HG03175 (cell line): Measurements from ENCODE around the gene SLC6A17.

Experiments
- ATAC-seq: cut with Tn5 transposase; IDR thresholded peaks from one replicate; pipeline ENCODE4 v1.9.1; 2021; ENCODE audit warnings: mild to moderate bottlenecking, moderate library complexity; ENCODE audit not compliant: unreplicated experiment

SLC6A17 gene

GRCh38 chr1:110173466-110174105 is 23.3 kb downstream of the SLC6A17 start:
- no peak for ATAC-seq

DNA sequence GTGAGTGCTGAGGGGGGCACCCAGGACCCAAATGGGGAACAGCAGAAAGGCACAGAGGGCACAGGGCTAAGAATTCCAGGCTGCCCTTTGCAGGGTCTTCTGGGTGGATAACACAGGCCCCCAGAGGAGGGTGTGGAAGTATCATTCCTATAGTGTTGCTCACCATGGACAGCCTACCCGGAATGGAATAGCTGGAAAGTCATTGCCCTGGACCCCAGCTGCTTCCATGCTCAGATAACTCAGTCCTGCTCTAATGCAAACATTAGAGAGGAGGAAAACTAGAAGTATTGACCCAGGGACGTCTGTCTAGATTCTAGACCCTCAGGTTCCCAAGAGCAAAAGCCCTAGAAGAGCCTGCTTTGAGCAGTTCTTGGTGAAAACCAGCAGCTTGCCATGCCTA is 24.7 kb downstream of the SLC6A17 start:
- ATAC-seq: no peak

DNA sequence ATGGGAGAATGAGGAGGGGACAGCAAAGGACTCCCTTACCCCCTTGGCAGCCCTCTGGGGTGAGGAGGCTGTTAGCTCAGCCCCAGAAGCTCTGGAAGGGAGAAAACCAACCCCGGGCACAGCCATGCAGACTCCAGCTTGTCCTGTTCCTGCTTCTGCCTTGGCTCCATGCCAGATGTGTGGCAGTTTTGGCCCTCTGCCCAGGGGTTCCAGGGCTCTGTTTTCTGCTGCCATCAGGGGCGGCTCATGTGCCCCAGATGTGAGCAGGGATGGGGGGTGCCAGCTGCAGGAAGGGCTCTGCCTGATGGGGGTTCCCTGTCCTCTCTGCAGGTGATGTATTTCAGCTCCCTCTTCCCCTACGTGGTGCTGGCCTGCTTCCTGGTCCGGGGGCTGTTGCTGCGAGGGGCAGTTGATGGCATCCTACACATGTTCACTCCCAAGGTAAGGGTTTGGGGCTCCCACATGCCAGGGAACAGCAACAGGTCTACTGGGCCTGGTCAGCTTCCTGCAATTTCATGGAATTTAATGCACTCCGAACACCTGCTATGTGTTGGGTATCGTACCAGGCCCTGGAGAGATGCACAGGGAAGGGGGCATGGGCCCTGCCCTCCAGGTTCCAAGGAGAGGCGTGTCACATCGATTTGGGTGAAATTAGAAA is 26.1 kb downstream of the SLC6A17 start:
- ATAC-seq: no peak

- ATAC-seq: no peak
Observed at GRCh38 chr1:110177775-110178174, 27.5 kb downstream of the SLC6A17 start.

DNA sequence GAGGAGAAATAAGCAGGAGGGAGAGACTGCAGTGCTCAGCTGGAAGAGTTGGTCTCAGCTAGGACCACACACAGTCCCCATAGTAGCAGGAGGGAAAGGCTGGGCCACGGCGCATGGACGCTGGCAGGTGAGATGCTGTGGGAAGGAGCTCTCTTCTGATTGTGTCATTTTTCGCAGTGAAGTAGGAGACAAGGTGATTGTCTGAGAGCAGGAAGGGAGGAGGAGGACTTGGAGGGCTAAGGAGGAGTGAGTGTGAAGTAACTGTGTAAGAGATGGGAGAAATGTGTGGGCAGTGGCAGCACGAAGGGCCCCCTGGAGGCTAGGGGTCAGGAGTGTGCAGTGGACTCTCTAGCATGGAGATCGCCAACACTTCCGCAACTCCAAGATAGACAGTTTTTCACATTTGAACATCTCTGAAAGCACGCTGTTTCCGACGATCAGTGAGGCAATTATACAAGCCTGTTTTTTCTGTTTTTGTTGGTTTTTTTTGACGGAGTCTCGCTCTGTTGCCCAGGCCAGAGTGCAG is 33.4 kb downstream of the SLC6A17 start:
- ATAC-seq: no peak

GRCh38 chr1:110184446-110184845 is 34.2 kb downstream of the SLC6A17 start:
- no peak for ATAC-seq

GRCh38 chr1:110185181-110185580 is 34.9 kb downstream of the SLC6A17 start:
- no peak for ATAC-seq

GRCh38 chr1:110186558-110186957 is 36.3 kb downstream of the SLC6A17 start:
- no peak for ATAC-seq

DNA sequence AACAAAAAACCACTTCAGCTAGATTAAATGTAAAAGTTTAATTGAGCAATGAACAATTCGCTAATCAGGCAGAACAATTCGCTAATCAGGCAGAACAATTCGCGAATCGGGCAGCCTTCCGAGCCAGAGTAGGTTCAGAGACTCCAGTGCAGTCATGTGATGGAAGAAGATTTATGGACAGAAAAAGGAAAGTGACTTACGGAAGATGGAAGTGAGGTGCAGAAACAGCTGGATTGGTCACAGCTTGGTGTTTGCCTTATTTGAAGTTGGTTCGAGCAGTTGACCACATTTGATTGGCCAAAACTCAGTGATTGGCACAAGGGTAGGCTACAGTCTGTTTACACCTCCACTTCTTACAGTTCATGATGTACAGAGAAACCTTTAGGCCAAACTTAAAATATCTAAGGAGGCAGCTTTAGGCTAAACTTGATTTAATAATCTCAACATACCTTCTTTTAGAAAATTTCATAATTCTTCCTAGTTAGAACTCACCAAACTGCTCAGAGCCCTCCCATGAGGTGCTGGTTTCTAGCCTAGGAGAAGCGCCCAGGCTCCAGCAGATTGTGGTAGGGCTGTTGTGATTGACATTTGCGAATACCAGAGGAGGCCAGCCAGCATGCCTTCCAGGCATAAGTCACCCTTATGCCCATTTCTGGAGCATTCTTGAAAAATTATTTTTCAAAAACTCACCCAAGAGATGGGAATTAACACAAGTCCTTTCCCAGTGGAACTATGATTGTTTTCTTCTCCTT is 37.0 kb downstream of the SLC6A17 start:
- ATAC-seq: no peak

DNA sequence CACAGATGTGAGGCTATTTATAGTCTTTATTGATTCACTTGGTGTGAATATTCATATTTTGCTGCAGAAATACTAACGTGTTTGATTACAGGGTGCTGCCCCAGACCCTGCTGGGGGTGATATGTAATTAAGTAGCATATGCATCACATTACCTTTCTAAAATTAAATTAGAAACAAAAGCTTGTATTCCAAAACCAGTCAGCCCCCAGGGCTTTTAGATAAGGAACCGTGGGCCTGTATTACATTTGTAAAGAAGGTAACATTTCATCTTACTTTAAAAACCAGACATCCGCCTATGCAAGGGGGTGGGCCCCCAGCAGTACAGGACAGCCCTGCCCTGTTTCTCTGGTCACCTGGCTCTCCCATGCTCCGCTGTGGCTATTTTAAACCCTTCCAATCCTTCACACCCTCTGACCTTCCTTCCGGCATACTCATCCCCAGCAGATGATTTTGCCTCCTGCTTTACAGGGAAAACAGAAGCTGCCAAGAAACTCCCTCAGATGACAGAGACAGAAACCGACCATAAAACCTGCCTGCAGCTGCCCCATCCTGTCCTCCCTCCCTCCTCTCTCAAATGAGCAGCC is 37.8 kb downstream of the SLC6A17 start:
- ATAC-seq: no peak

GRCh38 chr1:110189181-110189580 is 38.9 kb downstream of the SLC6A17 start:
- ATAC-seq: no peak

DNA sequence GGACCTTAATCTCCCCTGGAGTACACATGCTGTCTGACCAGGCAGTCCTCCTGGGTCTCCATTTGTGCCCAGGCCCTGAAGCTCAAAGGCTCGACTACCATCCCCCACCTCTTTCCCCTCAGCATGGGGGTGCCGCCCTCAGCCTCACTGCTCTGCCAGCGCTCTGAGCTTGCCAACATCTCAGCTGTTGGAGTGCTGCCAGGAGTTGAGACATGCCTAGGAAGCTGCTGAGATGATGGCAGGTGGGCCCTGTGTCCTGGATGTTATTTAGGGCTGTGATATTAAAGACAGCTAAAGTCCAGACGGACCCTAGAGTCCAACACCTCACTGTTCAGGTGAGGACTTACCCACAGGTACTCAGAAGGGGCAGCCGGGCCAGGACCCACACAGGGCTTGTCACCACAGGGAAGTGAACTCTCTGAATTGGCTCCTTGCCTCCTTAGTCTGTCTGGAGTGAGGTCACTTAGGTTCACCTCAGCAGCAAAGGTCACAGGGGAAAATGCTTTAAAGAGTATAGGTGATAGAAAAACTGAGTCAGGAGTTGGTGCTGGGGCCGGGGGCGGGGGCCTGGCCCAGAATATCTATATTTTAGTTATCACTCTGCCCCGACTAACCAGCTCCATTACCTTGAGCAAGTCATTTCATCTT is 40.1 kb downstream of the SLC6A17 start:
- no peak for ATAC-seq

DNA sequence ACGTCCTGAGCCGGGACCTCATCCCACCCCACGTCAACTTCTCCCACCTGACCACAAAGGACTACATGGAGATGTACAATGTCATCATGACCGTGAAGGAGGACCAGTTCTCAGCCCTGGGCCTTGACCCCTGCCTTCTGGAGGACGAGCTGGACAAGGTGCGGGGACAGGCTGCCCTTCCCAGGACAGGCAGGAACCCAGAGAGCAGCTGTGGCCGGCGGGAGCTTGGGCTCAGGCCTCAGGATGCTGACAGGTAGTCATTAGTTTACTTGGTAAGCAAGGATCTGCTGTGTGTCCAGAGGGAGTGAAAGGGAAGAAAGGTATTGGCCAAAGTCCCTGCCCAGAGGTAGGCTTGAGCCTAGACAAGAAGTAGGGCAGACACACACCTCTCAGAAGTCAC is 42.2 kb downstream of the SLC6A17 start:
- no peak for ATAC-seq

DNA sequence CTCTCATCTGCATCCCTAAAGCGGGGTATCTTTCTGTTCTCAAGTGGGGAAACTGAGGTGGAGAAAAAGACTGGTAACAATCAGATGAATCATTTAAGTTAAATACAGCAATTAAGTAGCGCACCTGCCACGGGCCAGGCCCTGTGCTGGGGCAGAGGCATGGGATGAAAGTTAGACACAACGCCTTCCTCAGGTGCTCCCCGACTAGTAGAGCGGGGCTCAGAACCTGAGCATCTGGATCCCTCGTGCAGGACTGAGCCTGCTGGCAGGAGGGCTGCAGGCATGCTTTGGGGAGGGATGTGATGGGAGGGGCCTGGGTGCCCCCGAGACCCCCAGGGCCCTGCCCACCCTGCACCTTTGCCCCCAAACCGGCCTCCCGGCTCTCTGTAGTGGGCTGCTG is 44.9 kb downstream of the SLC6A17 start:
- ATAC-seq: no peak

DNA sequence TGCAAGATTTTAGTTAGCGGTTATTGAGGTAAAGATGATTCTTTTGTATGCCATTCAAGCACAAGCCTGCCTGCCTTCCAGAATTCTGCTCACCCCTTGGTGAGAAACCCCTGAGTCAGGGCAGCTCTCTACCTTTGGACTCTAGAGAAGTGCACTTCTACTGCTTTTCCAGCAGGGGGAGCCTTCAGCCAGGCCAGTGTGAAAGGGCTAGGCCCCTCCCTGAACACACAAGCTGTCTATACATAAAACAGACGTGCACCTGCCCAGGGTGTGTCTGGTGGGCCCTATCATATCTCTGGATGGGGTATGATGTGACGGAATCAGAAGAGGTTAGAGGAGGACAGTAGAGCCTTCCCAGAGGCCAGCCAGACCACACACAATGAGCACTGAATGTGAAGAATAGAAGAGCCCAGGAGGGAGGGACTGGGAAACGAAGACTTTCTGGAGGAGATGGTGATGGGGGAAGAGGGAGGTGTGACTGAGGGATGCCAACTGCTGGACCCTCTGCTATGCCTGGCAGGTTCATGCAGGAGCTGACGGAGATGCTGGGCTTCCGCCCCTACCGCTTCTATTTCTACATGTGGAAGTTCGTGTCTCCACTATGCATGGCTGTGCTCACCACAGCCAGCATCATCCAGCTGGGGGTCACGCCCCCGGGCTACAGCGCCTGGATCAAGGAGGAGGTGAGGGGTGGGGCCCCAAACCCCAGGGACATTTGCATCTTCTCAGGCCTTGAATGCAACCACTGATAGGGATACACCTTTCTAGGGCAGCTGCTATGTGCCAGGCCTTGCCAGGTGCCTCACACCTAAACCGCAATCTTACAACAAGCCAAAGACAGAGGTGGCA is 46.8 kb downstream of the SLC6A17 start:
- peak; percentile 52 for ATAC-seq

- ATAC-seq: no peak
Observed at GRCh38 chr1:110197905-110198629, 47.8 kb downstream of the SLC6A17 start.

DNA sequence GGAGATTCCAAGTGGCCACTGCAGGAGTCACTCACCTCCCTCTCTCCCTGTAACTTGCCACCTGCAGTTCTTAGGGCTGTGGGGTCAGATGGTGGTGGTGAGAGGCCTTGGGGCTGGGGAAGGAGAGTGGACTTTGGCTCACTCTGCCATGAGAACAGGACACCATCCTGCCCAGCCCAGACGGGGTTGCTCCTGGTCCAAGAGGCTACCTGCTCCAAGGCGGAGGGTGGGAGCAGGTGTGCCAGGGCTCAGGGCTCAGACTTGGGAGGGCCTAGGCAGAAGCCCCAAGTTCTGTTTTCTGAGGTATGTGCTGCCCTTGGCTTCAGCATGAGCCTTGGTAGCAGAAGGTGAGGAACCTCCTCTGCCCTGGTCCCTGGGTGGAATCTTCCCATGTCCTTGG is 48.5 kb downstream of the SLC6A17 start:
- no peak for ATAC-seq

GRCh38 chr1:110200190-110200589 is 49.9 kb downstream of the SLC6A17 start:
- ATAC-seq: no peak

DNA sequence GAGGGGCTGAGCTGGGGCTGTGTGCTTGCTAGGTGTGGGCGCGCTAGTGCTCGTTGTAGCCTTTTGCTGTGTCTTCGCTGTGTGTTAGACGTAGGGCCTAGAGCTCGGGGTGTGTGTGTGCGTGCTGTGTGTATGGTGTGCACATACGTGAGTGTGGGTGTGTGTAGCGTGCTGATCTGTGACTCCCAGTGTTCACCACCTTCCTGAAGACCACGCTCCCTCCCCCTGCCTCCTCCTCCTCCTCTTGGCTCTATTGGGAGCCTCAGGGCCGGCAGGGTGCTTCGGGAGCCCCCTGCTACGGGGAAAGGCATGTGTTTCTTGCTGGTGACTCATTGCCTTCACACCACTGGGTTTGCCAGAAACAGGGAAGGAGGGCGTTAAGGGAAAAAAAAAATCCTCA is 50.4 kb downstream of the SLC6A17 start:
- ATAC-seq: no peak
